Placental pericyte (primary cell): Measurements from ENCODE around the gene KRTAP5-2. TPM values are rescaled to one million over a fixed set of nuclear protein-coding genes. Genes with fewer than 3 reads are reported as not detected.

Source experiments
- total RNA-seq: library from RNA; depleted of rRNA; stranded (reverse); fragments of >200 nt; gene quantifications from 2 replicates; pipeline ENCODE4 v1.2.3, GENCODE V29; 2012

Gene KRTAP5-2
- total RNA-seq, result not detected in 2 replicates

GRCh38 chr11:1597994-1598380 is at the start of gene KRTAP5-2:
KRTAP5-2 (minus strand) TSS chr11:1598294; CDS start chr11:1598250, 44 bp downstream.

GRCh38 chr11:1629326-1630185 is 31.5 kb upstream of the KRTAP5-2 start, which contains the start of gene KRTAP5-5:
KRTAP5-5 (plus strand) TSS chr11:1629775; CDS start chr11:1629841, 66 bp downstream.

DNA sequence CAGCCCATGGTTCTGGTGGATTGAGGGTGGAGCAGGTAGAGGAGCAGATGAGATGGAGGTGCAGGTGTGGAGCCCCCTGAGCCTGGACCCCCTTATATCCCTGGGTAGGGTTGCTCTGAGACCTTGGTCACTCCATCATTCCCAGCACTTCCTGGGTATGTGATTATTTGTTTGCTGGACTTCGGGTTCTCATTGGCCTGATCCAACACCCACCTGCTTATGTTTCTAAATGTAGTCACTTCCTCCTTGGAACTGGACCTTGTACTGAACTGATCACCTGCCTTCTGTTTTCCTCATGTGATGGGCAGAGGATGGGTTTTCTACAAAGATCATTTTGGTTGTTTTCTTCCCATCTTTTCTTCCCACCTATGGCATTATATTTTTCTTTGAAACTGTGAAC is 24.0 kb upstream of the KRTAP5-2 start, which contains the start of gene KRTAP5-4:
KRTAP5-4 (minus strand) TSS at position 53 of the 400 bp plus-strand sequence; CDS start at position 8, 45 bp downstream.

GRCh38 chr11:1608363-1608762 is 10.3 kb upstream of the KRTAP5-2 start, which contains the start of gene KRTAP5-3:
KRTAP5-3 (minus strand) TSS chr11:1608463; CDS start chr11:1608385, 78 bp downstream.

GRCh38 chr11:1584661-1585370 is 13.3 kb downstream of the KRTAP5-2 start, which contains the start of gene KRTAP5-1:
KRTAP5-1 (minus strand) TSS chr11:1585283; CDS start chr11:1585249, 34 bp downstream.

GRCh38 chr11:1572197-1573076 is 25.7 kb downstream of the KRTAP5-2 start, which contains the start of gene DUSP8:
DUSP8 (minus strand) TSS chr11:1572271; CDS start chr11:1565826, 6,445 bp downstream.

Other genes starting within 250 kb of the KRTAP5-2 start
- gene BRSK2, start 208.4 kb downstream of the KRTAP5-2 start, total RNA-seq, result 0.22 TPM in 1 of 2 replicates, not detected in the other
- 17.3 and 36.8 TPM in 2 replicates for gene MOB2, start 111.5 kb downstream of the KRTAP5-2 start, total RNA-seq
- 0.14 and 0.66 TPM in 2 replicates for gene DUSP8, start 26.0 kb downstream of the KRTAP5-2 start, total RNA-seq
- gene KRTAP5-1, start 13.0 kb downstream of the KRTAP5-2 start, total RNA-seq, result not detected in 2 replicates
- not detected in 2 replicates for gene KRTAP5-3, start 10.2 kb upstream of the KRTAP5-2 start, total RNA-seq
- not detected in 2 replicates for gene KRTAP5-4, start 23.8 kb upstream of the KRTAP5-2 start, total RNA-seq
- not detected in 2 replicates for gene KRTAP5-5, start 31.5 kb upstream of the KRTAP5-2 start, total RNA-seq
- not detected in 2 replicates for gene KRTAP5-6, start 98.9 kb upstream of the KRTAP5-2 start, total RNA-seq
- gene IFITM10, start 152.3 kb upstream of the KRTAP5-2 start, total RNA-seq, result 0.22 and 0.43 TPM in 2 replicates
- gene CTSD, start 165.6 kb upstream of the KRTAP5-2 start, total RNA-seq, result 101 and 265 TPM in 2 replicates
- gene SYT8, start 236.7 kb upstream of the KRTAP5-2 start, total RNA-seq, result not detected in 2 replicates
- not detected in 2 replicates for gene TNNI2, start 240.7 kb upstream of the KRTAP5-2 start, total RNA-seq